ENCODE data around the gene ADAD1.
A peak's percentile ranks its signal among the peaks of the same experiment; 100 is the strongest.

Gene ADAD1

GRCh38 chr4:122450847-122451246 lies 72.0 kb downstream of the ADAD1 start:
- Histone ChIP-seq H3K27ac (ENCODE audit: insufficient read depth, low read length, poor library complexity, severe bottlenecking) (no peak overlapping the region), H3K36me3 (ENCODE audit: control insufficient read depth, insufficient read depth, low read length) (no peaks in the 10 kb centered on the region), H3K4me1 (ENCODE audit: control insufficient read depth, insufficient read depth, low read length, poor library complexity, severe bottlenecking) (peaks cover 8% of the 10 kb centered on the region), H3K9me3 (ENCODE audit: control insufficient read depth, low read length) (no peaks in the 10 kb centered on the region), H3K27me3 (replicated peaks; ENCODE audit: control insufficient read depth, insufficient read depth, low read length, poor library complexity, severe bottlenecking) (no peaks in the 10 kb centered on the region), H3K4me3 (ENCODE audit: insufficient read depth, low read depth, low read length, poor library complexity, severe bottlenecking) (no peak overlapping the region)
- no peak for DNase-seq

GRCh38 chr4:122453384-122453995 lies 74.7 kb downstream of the ADAD1 start:
- Histone ChIP-seq H3K9me3 (ENCODE audit: control insufficient read depth, low read length) (no peaks in the 10 kb centered on the region), H3K27me3 (replicated peaks; ENCODE audit: control insufficient read depth, insufficient read depth, low read length, poor library complexity, severe bottlenecking) (no peaks in the 10 kb centered on the region), H3K27ac (ENCODE audit: insufficient read depth, low read length, poor library complexity, severe bottlenecking) (no peak overlapping the region), H3K4me1 (ENCODE audit: control insufficient read depth, insufficient read depth, low read length, poor library complexity, severe bottlenecking) (peaks cover 25% of the 10 kb centered on the region), H3K4me3 (ENCODE audit: insufficient read depth, low read depth, low read length, poor library complexity, severe bottlenecking) (no peak overlapping the region), H3K36me3 (ENCODE audit: control insufficient read depth, insufficient read depth, low read length) (no peaks in the 10 kb centered on the region)
- no peak for DNase-seq

DNA sequence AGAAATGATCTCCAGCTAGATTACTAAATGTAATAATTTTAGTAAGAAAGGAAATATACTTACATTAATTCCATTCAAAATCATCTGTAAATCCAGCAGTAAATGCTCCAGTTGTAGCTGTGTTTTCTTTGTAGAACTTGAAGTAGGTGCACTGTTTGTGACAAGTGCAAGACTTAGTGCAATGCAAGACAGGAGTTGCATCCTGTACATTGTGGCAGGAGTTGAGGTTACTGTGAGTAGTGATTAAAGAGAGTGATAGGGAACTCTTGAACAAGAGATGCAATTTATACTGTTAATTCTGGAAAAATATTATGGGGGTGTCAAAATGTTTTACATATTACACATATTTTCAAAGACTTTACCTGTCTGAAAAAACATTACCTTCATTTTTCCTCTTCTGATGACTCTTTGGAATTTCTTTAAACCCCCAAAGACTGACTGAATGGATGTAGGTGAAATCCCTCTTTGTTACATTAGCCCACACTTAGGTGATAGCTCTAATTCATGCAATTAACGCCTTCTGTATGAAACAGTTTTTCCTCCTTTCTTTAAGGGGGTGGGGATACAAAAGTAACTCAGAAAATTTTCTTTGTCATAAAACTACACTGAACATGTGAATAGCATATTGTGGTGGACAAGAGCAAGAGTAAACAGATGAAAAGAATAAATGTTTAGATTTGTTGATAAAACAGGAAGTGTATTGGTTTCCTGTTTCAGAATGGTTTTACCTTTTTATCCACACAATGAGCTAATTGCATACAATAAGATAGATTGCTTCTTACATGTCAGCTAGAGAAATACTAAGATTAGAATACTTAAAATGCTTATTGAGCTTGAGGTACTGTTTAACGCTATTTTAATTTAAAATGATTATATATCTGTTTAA lies 77.7 kb downstream of the ADAD1 start, which contains the start of gene IL2:
TSS of gene IL2 (minus strand) at position 495 of the 886 bp plus-strand sequence. CDS start at position 210, 285 bp downstream.
- no peaks in the 10 kb centered on the region for H3K36me3 ChIP-seq (ENCODE audit: control insufficient read depth, insufficient read depth, low read length)
- peak within 1 kb of the TSS; percentile 57 for H3K27ac ChIP-seq (ENCODE audit: insufficient read depth, low read length, poor library complexity, severe bottlenecking)
- no peak for DNase-seq
- H3K9me3 ChIP-seq (ENCODE audit: control insufficient read depth, low read length) = no peaks in the 10 kb centered on the region
- no peaks in the 10 kb centered on the region for H3K27me3 ChIP-seq (replicated peaks; ENCODE audit: control insufficient read depth, insufficient read depth, low read length, poor library complexity, severe bottlenecking)
- H3K4me1 ChIP-seq (ENCODE audit: control insufficient read depth, insufficient read depth, low read length, poor library complexity, severe bottlenecking) = peaks cover 31% of the 10 kb centered on the region
- H3K4me3 ChIP-seq (ENCODE audit: insufficient read depth, low read depth, low read length, poor library complexity, severe bottlenecking) = peak within 1 kb of the TSS; percentile 17

DNA sequence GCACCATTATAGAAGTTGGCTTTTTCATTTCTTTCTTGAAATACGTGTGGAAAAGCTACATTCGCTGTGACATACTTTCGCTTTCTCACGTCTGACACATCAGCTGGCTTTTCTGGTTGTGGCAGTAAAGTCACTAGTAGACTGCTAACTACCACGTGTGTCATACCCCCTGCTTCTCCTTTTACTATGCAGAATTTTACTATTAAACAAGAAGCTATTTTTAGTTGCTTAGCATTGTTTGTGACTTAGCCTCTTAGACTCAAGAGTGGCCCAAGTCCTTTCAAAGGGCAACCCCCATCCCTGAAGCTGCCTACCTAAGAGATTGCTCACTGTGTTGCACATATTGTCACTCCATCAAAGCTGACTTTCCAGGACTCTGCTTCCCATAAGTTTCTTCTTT lies 79.8 kb downstream of the ADAD1 start:
- DNase-seq = peak in 1 of 3 donors; percentile 11
- no peaks in the 10 kb centered on the region for H3K9me3 ChIP-seq (ENCODE audit: control insufficient read depth, low read length)
- peak overlapping the region; percentile 56 for H3K4me3 ChIP-seq (ENCODE audit: insufficient read depth, low read depth, low read length, poor library complexity, severe bottlenecking)
- H3K36me3 ChIP-seq (ENCODE audit: control insufficient read depth, insufficient read depth, low read length) = no peaks in the 10 kb centered on the region
- peaks cover 31% of the 10 kb centered on the region for H3K4me1 ChIP-seq (ENCODE audit: control insufficient read depth, insufficient read depth, low read length, poor library complexity, severe bottlenecking)
- H3K27ac ChIP-seq (ENCODE audit: insufficient read depth, low read length, poor library complexity, severe bottlenecking) = peak overlapping the region; percentile 57
- H3K27me3 ChIP-seq (replicated peaks; ENCODE audit: control insufficient read depth, insufficient read depth, low read length, poor library complexity, severe bottlenecking) = no peaks in the 10 kb centered on the region

GRCh38 chr4:122469457-122469856 lies 90.6 kb downstream of the ADAD1 start:
- Histone ChIP-seq H3K27ac (ENCODE audit: insufficient read depth, low read length, poor library complexity, severe bottlenecking) (no peak overlapping the region), H3K36me3 (ENCODE audit: control insufficient read depth, insufficient read depth, low read length) (no peaks in the 10 kb centered on the region), H3K9me3 (ENCODE audit: control insufficient read depth, low read length) (peaks cover 3% of the 10 kb centered on the region), H3K4me1 (ENCODE audit: control insufficient read depth, insufficient read depth, low read length, poor library complexity, severe bottlenecking) (no peaks in the 10 kb centered on the region), H3K27me3 (replicated peaks; ENCODE audit: control insufficient read depth, insufficient read depth, low read length, poor library complexity, severe bottlenecking) (no peaks in the 10 kb centered on the region), H3K4me3 (ENCODE audit: insufficient read depth, low read depth, low read length, poor library complexity, severe bottlenecking) (no peak overlapping the region)
- DNase-seq = no peak

GRCh38 chr4:122475233-122475632 lies 96.4 kb downstream of the ADAD1 start:
- Histone ChIP-seq H3K27ac (ENCODE audit: insufficient read depth, low read length, poor library complexity, severe bottlenecking) (no peak overlapping the region), H3K9me3 (ENCODE audit: control insufficient read depth, low read length) (no peaks in the 10 kb centered on the region), H3K4me1 (ENCODE audit: control insufficient read depth, insufficient read depth, low read length, poor library complexity, severe bottlenecking) (no peaks in the 10 kb centered on the region), H3K27me3 (replicated peaks; ENCODE audit: control insufficient read depth, insufficient read depth, low read length, poor library complexity, severe bottlenecking) (no peaks in the 10 kb centered on the region), H3K36me3 (ENCODE audit: control insufficient read depth, insufficient read depth, low read length) (no peaks in the 10 kb centered on the region), H3K4me3 (ENCODE audit: insufficient read depth, low read depth, low read length, poor library complexity, severe bottlenecking) (no peak overlapping the region)
- DNase-seq = no peak

DNA sequence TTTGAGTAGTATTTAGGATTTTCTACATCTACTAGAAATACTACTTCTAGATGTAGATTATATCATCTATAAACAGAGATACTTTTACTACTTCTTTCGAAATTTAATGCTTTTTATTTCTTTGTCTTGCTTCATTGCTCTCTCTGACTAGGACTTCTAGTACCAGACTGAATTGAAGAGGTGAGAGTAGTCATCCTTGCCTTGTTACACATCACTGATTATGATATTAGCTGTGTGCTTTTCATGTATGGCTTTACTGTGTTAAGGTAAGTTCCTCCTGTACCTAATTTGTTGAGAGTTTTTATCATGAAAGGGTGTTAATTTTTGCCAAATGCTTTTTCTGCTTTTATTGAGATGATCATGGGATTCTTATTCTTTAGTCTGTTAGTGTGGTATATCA lies 97.3 kb downstream of the ADAD1 start:
- no peaks in the 10 kb centered on the region for H3K27me3 ChIP-seq (replicated peaks; ENCODE audit: control insufficient read depth, insufficient read depth, low read length, poor library complexity, severe bottlenecking)
- no peaks in the 10 kb centered on the region for H3K9me3 ChIP-seq (ENCODE audit: control insufficient read depth, low read length)
- no peak for DNase-seq
- H3K36me3 ChIP-seq (ENCODE audit: control insufficient read depth, insufficient read depth, low read length) = no peaks in the 10 kb centered on the region
- no peak overlapping the region for H3K4me3 ChIP-seq (ENCODE audit: insufficient read depth, low read depth, low read length, poor library complexity, severe bottlenecking)
- no peak overlapping the region for H3K27ac ChIP-seq (ENCODE audit: insufficient read depth, low read length, poor library complexity, severe bottlenecking)
- no peaks in the 10 kb centered on the region for H3K4me1 ChIP-seq (ENCODE audit: control insufficient read depth, insufficient read depth, low read length, poor library complexity, severe bottlenecking)

DNA sequence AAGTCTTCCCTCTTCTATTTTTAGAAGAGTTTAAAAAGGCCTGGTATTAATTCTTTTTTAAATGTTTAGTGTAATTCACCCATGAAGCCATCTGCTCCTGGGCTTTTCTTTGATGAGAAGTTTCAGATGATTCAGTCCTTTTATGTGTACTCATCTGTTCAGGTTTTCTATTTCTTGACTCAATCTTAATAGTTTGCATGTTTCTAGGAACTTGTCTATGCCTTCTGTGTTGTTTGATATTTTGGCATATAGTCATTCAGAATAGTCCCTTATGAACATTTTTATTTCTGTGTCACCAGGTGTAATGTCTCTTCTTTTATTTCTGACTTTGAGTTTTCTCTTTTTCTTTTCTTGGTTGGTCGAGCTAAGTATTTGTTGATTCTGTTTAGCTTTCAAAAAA lies 97.9 kb downstream of the ADAD1 start:
- Histone ChIP-seq H3K27ac (ENCODE audit: insufficient read depth, low read length, poor library complexity, severe bottlenecking) (no peak overlapping the region), H3K4me3 (ENCODE audit: insufficient read depth, low read depth, low read length, poor library complexity, severe bottlenecking) (no peak overlapping the region), H3K4me1 (ENCODE audit: control insufficient read depth, insufficient read depth, low read length, poor library complexity, severe bottlenecking) (no peaks in the 10 kb centered on the region), H3K27me3 (replicated peaks; ENCODE audit: control insufficient read depth, insufficient read depth, low read length, poor library complexity, severe bottlenecking) (no peaks in the 10 kb centered on the region), H3K9me3 (ENCODE audit: control insufficient read depth, low read length) (no peaks in the 10 kb centered on the region), H3K36me3 (ENCODE audit: control insufficient read depth, insufficient read depth, low read length) (no peaks in the 10 kb centered on the region)
- no peak for DNase-seq
